Stimulated activated naive B cell treated with anti-CD40 and anti-IgM and Interleukin-4, amounts not matched to agents 10 μg/mL and 1 μg/mL and 100 μg/mL, for 72 hours (primary cell): ENCODE measurements around the gene PRKN.
A peak's percentile ranks its signal among the peaks of the same experiment; 100 is the strongest.

ENCODE experiments used
- ATAC-seq, 2 donors: fragments of 150-1000 bp; cut with Tn5 transposase; replicated peaks; 2 replicates each; pipeline ENCODE4 v1.10.0; 2021; ENCODE audit warnings: moderate library complexity in 1 of 2
- DNase-seq: peaks from one replicate; pipeline ENCODE4 v3.0.0; 2021
- H3K27ac Mint-ChIP-seq: one replicate; pipeline ENCODE4 v1.8.0; 2022; ENCODE audit warnings: mild to moderate bottlenecking, mixed read lengths
- H3K27me3 Mint-ChIP-seq, 2 donors: one replicate each; pipeline ENCODE4 v1.8.0; 2022; ENCODE audit warnings: mixed read lengths in 2 of 2
- H3K36me3 Mint-ChIP-seq, 2 donors: one replicate each; pipeline ENCODE4 v1.8.0; 2022; ENCODE audit warnings: mixed read lengths in 2 of 2, mild to moderate bottlenecking in 1 of 2
- H3K4me1 Mint-ChIP-seq, 2 donors: one replicate each; pipeline ENCODE4 v1.8.0; 2022; ENCODE audit warnings: mixed read lengths in 2 of 2, mild to moderate bottlenecking in 1 of 2
- H3K4me3 Mint-ChIP-seq, 2 donors: one replicate each; pipeline ENCODE4 v1.8.0; 2022; ENCODE audit warnings: mild to moderate bottlenecking in 2 of 2, mixed read lengths in 2 of 2, moderate library complexity in 1 of 2
- H3K9me3 Mint-ChIP-seq, 2 donors: one replicate each; pipeline ENCODE4 v1.8.0; 2022; ENCODE audit warnings: mixed read lengths in 2 of 2, mild to moderate bottlenecking in 1 of 2

PRKN gene

DNA sequence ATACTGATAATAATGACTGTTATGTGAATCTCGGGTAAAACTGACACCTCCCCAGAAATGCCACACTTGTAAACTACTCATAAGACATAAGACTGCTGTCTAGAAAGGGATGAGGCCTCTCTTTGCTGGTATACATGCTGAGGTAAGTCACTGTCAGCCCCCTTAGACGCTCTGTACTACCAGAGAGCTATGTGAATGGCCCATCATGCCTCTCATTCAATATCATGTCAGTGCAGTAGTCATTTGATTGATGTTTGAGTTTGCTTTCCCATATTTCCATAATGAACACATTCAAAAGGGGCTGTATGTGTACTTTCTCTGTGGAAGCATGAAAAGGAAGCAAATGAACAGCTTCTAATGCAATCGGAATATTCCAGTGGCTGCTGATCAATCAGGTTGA is 1334.3 kb downstream of the PRKN start:
- H3K27me3 Mint-ChIP-seq: no peaks in the 10 kb centered on the region
- no peak for ATAC-seq
- no peak overlapping the region for H3K27ac Mint-ChIP-seq
- no peak overlapping the region for H3K4me3 Mint-ChIP-seq
- no peaks in the 10 kb centered on the region for H3K36me3 Mint-ChIP-seq
- no peak for DNase-seq
- H3K9me3 Mint-ChIP-seq: no peaks in the 10 kb centered on the region
- no peaks in the 10 kb centered on the region for H3K4me1 Mint-ChIP-seq

DNA sequence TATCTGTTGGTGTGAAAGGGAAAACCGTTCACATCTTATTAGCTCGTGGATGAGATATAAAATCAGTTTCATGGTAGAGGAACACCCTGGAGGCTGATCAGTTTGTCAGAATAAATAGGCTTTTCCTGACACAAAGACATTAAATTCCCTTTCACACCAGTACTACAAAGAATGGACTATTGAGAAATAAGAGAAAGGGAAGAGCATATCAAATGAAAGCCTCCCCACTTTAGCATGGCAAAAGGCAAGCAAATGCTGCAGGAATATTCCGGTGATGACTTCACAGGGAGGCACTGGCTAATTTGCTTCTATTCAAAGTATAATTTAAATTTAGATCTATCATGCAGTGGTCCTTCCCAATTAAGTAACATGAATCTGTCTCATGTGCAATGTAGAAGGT is 1337.8 kb downstream of the PRKN start:
- Mint-ChIP-seq H3K27ac (no peak overlapping the region), H3K36me3 (no peaks in the 10 kb centered on the region), H3K27me3 (no peaks in the 10 kb centered on the region), H3K4me3 (no peak overlapping the region), H3K4me1 (no peaks in the 10 kb centered on the region), H3K9me3 (peaks cover 5 to 9% of the 10 kb centered on the region in 2 donors)
- DNase-seq: no peak
- ATAC-seq: no peak

DNA sequence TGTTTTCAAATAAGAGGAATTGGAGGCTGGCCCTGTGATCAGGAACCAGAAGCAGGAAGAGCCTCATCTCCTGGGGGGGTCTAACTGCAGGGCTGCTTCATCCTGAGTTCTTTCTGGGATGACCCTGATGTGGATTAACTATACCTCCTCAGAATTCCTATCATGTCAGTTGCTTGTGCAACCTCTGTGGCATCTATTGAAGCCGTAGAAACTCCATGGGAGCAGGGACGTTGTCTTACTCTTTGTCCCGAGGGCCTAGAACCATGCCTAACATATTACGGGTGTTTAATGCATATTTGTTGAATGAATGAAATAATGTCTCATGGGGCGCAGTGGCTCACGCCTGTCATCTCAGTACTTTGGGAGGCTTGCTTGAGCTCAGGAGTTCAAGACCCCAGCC is 1343.6 kb downstream of the PRKN start:
- no peak overlapping the region for H3K4me3 Mint-ChIP-seq
- peaks cover 5 to 9% of the 10 kb centered on the region in 2 donors for H3K9me3 Mint-ChIP-seq
- peaks cover 0 to 5% of the 10 kb centered on the region in 2 donors for H3K27me3 Mint-ChIP-seq
- H3K27ac Mint-ChIP-seq: no peak overlapping the region
- no peaks in the 10 kb centered on the region for H3K4me1 Mint-ChIP-seq
- DNase-seq (no peak), ATAC-seq (no peak)
- no peaks in the 10 kb centered on the region for H3K36me3 Mint-ChIP-seq

DNA sequence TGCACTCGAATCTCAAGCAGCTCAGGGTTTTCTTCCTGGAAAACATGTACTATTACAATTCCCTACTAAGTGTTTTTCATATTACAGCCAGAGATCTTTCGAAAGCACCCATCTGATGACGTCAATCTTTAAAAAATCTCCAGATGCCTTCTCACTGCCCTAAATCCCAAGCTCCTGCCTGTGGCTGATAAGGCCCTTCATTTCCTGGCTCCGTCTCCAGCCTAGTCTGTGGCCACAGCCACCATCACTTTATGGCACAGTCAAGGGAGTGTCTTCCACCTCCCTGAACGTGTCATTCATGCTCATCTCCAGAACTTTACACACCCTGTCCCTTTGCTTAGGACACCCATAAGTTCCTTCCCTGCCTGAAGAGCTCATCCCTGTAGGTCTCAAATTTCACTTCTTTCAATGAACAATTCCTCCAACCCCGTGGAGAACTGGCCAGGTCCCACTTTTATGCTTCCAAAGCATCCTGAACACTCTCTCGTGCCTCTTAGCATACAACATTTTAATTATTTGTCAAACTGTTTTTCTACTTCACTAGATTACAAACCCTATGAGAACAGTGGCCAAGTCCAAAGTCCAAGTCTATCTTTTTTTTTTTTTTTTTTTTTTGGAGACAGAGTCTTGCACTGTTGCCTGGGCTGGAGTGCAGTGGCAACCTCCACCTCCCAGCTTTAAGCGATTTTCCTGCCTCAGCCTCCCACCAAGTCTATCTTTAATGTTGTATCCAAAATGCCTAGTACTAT is 1347.6 kb downstream of the PRKN start:
- H3K27ac Mint-ChIP-seq: no peak overlapping the region
- peaks cover 0 to 5% of the 10 kb centered on the region in 2 donors for H3K27me3 Mint-ChIP-seq
- H3K4me1 Mint-ChIP-seq: no peaks in the 10 kb centered on the region
- DNase-seq (no peak), ATAC-seq (no peak)
- H3K9me3 Mint-ChIP-seq: no peaks in the 10 kb centered on the region
- no peaks in the 10 kb centered on the region for H3K36me3 Mint-ChIP-seq
- H3K4me3 Mint-ChIP-seq: no peak overlapping the region

DNA sequence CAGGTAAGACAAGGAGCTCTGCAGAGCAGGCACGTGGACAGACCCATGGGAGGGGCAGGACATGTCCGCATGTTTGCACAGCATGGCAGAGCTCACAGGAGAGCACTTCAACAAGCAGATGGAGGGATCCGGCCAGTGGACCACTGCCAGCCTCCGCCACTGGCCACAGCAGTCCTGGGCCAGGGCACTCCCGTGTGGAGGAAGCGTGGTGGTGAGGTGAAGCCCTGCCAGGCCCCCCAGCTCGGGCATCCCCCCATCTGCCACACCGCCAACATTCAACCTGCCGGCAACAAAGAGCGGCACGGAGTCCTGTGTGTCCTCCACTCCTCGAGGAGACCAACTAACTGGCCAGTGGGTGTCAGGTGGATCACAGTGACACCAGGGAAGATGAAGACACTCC is 1349.5 kb downstream of the PRKN start:
- no peak overlapping the region for H3K4me3 Mint-ChIP-seq
- no peak overlapping the region for H3K27ac Mint-ChIP-seq
- DNase-seq (no peak), ATAC-seq (no peak)
- H3K27me3 Mint-ChIP-seq: peaks cover 0 to 5% of the 10 kb centered on the region in 2 donors
- no peaks in the 10 kb centered on the region for H3K9me3 Mint-ChIP-seq
- no peaks in the 10 kb centered on the region for H3K36me3 Mint-ChIP-seq
- H3K4me1 Mint-ChIP-seq: no peaks in the 10 kb centered on the region

DNA sequence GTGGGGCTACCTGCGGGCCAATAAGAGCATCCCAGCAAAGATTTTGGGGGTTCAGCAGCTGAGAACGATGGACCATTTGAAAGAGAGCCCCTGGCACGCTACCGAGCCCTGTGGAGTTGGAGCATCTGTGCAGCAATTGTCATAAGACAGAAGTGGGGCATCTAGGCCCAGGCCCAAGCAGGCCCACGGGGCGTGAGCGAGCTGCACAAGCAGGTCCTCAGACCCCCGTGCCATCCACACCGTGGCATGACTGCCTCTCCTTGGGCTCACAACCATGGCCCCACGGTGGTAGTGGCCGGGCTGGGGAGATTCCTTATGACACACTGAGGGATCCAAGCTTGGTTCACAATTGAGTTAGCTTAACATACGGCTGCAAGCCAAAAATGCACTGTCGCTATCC is 1350.5 kb downstream of the PRKN start:
- Mint-ChIP-seq H3K9me3 (no peaks in the 10 kb centered on the region), H3K27ac (no peak overlapping the region)

DNA sequence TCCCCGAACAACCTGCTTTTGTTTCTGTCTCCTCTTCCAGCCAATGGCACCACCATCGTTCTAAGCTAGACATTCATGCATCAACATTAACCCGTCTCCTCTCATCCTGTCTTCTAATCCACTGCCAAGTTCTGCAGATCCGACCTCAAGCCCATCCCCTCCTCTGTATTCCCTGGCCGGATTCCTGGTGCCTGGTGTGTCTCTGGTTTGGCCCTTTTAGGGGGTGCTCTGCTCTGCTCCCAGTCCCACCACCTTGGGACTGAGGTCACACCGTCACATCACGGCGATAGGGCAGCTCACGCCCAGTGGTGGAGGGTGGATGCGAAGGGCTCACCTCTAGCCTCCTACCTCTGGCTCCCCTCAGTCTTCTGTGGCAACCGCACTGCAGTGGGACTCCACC is 1351.2 kb downstream of the PRKN start:
- no peak for ATAC-seq
- peak overlapping the region; percentile 26 for H3K27ac Mint-ChIP-seq
- no peaks in the 10 kb centered on the region for H3K36me3 Mint-ChIP-seq
- H3K27me3 Mint-ChIP-seq: peaks cover 0 to 5% of the 10 kb centered on the region in 2 donors
- no peak overlapping the region for H3K4me3 Mint-ChIP-seq
- no peaks in the 10 kb centered on the region for H3K4me1 Mint-ChIP-seq
- DNase-seq: no peak
- H3K9me3 Mint-ChIP-seq: no peaks in the 10 kb centered on the region

More for the DNA sequence above, 1350.5 kb downstream of the PRKN start:
- DNase-seq (no peak), ATAC-seq (no peak)
- no peak overlapping the region for H3K4me3 Mint-ChIP-seq
- no peaks in the 10 kb centered on the region for H3K4me1 Mint-ChIP-seq
- H3K36me3 Mint-ChIP-seq: no peaks in the 10 kb centered on the region
- peaks cover 0 to 5% of the 10 kb centered on the region in 2 donors for H3K27me3 Mint-ChIP-seq

DNA sequence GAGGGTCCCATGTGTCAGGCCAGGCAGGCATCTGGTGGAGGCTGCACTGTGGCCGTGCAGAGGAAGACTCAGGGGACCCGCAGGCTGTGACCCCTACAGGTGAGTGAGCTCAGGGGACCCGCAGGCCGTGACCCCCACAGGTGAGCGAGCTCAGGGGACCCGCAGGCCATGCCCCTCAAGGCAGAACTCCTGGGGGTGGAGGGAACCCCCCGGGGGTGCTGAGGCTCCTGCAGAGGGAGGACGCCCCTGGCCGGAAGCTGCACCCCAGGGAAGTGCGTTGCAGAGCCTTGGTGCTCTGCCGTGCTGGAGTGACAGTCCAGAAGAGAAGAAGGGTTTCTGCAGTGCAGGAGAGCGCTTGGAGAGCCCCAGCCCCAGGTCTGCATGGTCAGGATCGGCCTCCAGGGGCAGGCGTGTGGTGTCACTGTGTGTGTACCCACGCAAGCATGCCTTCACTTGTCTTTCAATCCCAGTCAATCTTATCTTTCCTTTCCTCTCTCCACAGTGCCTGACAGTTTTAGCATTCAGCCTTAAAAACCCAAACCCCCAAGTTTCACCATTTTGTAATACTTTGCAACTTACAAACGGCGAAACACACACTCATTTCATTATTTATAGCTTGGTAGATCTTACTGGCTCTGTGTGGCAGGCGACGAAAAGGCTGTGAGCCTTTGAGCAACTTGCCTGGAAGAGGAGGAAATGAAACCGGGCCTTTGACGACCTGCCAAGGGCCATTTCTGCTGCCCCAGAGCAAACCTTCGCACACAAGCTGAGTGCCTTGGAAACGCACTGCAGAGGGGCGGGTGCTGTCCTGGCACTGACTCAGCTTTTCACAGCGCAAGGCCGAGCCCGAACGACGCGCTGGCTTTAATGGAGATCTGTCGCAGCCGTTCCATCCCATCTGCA is 1352.3 kb downstream of the PRKN start:
- no peaks in the 10 kb centered on the region for H3K9me3 Mint-ChIP-seq
- DNase-seq: no peak
- no peaks in the 10 kb centered on the region for H3K4me1 Mint-ChIP-seq
- no peak for ATAC-seq
- H3K27ac Mint-ChIP-seq: no peak overlapping the region
- no peak overlapping the region for H3K4me3 Mint-ChIP-seq
- H3K27me3 Mint-ChIP-seq: peaks cover 0 to 5% of the 10 kb centered on the region in 2 donors
- H3K36me3 Mint-ChIP-seq: no peaks in the 10 kb centered on the region

DNA sequence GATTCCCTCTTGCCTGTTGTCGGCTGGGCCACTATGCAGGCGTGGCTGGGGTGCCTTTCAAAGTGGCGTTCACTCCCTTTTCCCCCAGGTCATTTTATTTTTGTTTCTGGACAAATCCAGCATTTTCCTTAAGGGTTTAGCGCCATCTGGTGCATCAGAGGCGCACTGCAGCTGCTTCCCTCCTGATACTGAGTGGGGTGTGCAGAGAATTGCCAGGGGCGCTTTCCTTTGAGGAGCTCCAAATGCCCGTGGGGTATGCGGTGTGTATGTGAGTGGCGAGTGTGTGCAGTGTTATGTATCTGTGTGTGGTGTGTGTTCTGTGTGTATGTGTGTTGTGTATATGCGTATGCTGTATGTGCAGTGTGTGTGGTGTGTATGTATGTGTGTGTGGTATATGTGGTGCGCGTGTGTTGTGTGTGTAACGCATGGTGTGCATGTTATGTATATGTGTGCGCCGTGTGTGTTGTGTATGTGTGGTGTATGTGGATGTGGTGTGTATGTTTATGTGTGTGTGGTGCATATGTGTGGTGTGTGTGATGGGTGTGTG is 1353.6 kb downstream of the PRKN start:
- Mint-ChIP-seq H3K9me3 (no peaks in the 10 kb centered on the region), H3K27me3 (no peaks in the 10 kb centered on the region), H3K36me3 (no peaks in the 10 kb centered on the region), H3K4me1 (no peaks in the 10 kb centered on the region), H3K4me3 (no peak overlapping the region), H3K27ac (no peak overlapping the region)
- DNase-seq (peak; percentile 23), ATAC-seq (peak; percentile 49 to 50)

DNA sequence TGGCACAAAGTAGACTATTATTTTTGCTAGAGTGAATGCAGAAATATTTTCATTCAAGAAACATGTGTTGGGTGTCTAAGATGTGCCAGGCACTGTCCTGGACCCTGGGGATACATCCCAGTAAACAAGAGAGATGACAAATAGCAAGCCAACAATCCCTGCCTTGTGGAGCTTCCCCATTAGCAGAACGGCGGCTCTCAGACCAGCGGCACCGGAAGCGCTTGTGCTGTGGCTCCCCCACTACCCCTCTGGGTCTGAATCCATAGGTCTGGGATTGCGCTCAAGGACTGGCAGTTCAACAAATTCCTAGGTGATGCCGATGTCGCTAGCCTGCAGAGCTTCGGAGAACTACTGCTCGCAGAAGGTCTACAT is 1355.2 kb downstream of the PRKN start:
- no peaks in the 10 kb centered on the region for H3K9me3 Mint-ChIP-seq

DNA sequence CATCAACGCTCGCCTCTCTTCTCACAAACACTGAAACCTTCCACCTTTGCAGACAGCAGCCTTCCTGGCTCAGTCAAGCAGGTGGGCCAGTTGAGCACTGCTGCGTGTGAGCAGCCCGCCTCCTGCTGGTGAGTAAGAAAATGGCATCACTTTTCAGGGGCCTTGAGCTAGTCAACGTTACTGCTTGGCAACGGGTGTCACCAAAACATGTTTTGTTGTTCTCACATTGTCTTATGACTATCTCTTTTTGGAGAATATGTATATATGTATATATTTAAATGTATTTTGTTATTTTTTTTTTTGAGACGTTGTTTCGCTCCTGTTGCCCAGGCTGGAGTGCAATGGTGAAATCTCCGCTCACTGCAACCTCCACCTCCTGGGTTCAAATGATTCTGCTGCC is 1356.7 kb downstream of the PRKN start:
- no peaks in the 10 kb centered on the region for H3K9me3 Mint-ChIP-seq
- ATAC-seq: peak; percentile 87 to 94
- no peaks in the 10 kb centered on the region for H3K4me1 Mint-ChIP-seq
- no peaks in the 10 kb centered on the region for H3K36me3 Mint-ChIP-seq
- H3K4me3 Mint-ChIP-seq: no peak overlapping the region
- no peaks in the 10 kb centered on the region for H3K27me3 Mint-ChIP-seq
- no peak overlapping the region for H3K27ac Mint-ChIP-seq
- peak; percentile 58 for DNase-seq

More for the DNA sequence above, 1355.2 kb downstream of the PRKN start:
- no peak overlapping the region for H3K4me3 Mint-ChIP-seq
- ATAC-seq (no peak), DNase-seq (no peak)
- no peaks in the 10 kb centered on the region for H3K36me3 Mint-ChIP-seq
- H3K4me1 Mint-ChIP-seq: no peaks in the 10 kb centered on the region
- H3K27me3 Mint-ChIP-seq: no peaks in the 10 kb centered on the region
- no peak overlapping the region for H3K27ac Mint-ChIP-seq

DNA sequence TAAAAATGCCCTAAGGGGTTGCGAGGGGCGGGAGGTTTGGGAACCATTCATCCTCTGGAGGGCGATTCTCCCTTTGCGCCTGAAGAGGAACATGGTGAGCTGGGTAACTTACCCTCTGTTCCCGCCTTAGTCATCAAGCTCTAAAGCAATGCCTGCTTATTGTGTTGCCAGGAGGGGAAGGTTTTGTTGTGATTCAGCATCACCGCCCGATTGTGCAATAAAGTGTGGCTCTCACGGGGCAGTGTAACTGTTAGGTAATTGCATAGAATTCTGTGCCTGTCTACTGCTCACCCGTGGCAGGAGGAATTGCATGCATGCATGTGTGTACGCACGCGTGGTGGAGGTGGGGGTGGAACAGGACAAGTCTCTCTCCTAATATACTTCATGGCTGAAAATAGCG is 1358.2 kb downstream of the PRKN start:
- Mint-ChIP-seq H3K27me3 (no peaks in the 10 kb centered on the region), H3K27ac (no peak overlapping the region), H3K36me3 (no peaks in the 10 kb centered on the region), H3K9me3 (no peaks in the 10 kb centered on the region), H3K4me1 (no peaks in the 10 kb centered on the region), H3K4me3 (no peak overlapping the region)
- no peak for DNase-seq
- ATAC-seq: no peak

DNA sequence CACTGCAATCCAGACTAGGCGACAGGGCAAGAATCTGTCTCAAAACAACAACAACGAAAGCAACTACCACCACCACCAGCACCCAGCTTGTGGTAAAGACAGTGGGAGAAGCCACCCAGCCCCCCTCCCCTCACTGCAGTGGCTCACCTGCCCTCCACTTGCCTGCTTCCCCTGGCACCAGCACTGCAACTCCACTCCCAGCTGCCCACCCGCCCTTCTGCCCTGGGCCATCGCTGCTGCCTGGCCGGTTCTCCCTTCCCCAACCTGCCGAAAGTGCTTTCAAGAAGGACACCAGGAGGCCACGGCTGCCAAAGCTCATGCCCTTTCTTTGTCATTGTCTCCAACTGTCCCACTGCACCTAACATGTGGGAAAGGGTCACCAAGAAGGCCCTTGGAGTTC is 1359.1 kb downstream of the PRKN start:
- DNase-seq: no peak
- peaks cover under 1% of the 10 kb centered on the region in 2 donors for H3K36me3 Mint-ChIP-seq
- H3K4me1 Mint-ChIP-seq: no peaks in the 10 kb centered on the region
- no peaks in the 10 kb centered on the region for H3K27me3 Mint-ChIP-seq
- H3K9me3 Mint-ChIP-seq: peaks cover 0 to under 1% of the 10 kb centered on the region in 2 donors
- ATAC-seq: no peak
- no peak overlapping the region for H3K4me3 Mint-ChIP-seq
- H3K27ac Mint-ChIP-seq: no peak overlapping the region

DNA sequence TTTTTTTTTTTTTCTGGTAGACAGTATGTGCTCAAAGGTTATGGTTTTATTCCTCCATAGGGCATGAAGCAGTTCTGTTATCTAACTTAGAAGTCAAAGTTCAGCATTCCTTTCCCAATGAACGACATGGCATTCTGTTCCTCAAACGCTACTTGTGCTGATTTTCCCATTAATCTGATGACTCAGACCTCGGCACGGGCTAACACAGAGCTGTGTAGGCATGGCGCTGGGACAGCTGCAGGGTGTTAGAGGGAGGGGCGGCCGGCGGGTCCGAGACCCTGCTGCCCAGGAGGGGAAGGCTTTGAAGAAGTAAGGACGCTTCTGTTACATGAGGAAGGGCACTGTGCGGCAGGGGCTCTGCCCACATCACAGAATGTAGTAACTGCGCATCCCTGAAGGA is 1360.1 kb downstream of the PRKN start:
- peaks cover 2 to 5% of the 10 kb centered on the region in 2 donors for H3K9me3 Mint-ChIP-seq
- DNase-seq (no peak), ATAC-seq (no peak)
- H3K4me1 Mint-ChIP-seq: no peaks in the 10 kb centered on the region
- H3K27ac Mint-ChIP-seq: no peak overlapping the region
- no peaks in the 10 kb centered on the region for H3K27me3 Mint-ChIP-seq
- H3K36me3 Mint-ChIP-seq: peaks cover 5% of the 10 kb centered on the region in 2 donors
- H3K4me3 Mint-ChIP-seq: no peak overlapping the region
